ENCODE measurements around the gene EXOC6. TPM values are rescaled to one million over a fixed set of nuclear protein-coding genes. Genes with fewer than 3 reads are reported as not detected.

The EXOC6 gene
- total RNA-seq, 1 experiment from 2014 or later, result 17.0 TPM

DNA sequence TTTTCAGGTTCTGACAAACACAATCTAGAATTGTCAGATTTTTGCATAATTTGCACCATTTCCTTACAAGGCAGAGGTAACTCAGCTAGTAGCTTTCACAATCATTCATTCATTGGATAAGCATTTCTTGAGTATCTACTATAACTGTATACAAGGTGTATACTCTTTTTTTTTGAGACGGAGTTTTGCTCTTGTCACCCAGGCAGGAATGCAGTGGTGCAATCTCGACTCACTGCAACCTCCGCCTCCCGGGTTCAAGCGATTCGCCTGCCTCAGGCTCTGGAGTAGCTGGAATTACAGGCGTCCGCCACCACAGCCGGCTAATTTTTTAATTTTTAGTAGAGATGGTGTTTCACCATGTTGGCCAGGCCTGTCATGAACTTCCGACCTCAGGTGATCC, 16.2 kb upstream of the EXOC6 start:
- BruUV-seq (replicated peaks), result no TSS peak
- H3K27ac ChIP-seq (ENCODE audit: low read length), result no peak overlapping the region
- H3K36me3 ChIP-seq (ENCODE audit: control insufficient read depth, insufficient read depth, low read length), result no peaks in the 10 kb centered on the region
- intact Hi-C loops (cut with micrococcal nuclease; ENCODE audit: unreplicated experiment), result no loop called here
- ATAC-seq, result no peak
- in situ Hi-C loops (cut with HindIII; ENCODE audit: low pct_unique_long_range_greater_than_20kb, low sequenced_read_pairs), result no loop called here
- H3K4me1 ChIP-seq (ENCODE audit: control insufficient read depth, insufficient read depth, low read length), result no peaks in the 10 kb centered on the region
- ChIA-PET CTCF (no interaction called here), POLR2A (no interaction called here)
- TF ChIP-seq SIN3A (IDR thresholded peaks at IDR 0.05; ENCODE audit: borderline replicate concordance, insufficient read depth, low read depth, low read length) (no peak), POLR2AphosphoS5 (IDR thresholded peaks at IDR 0.05; ENCODE audit: low read depth, low read length) (no peak), TCF7L2 (IDR thresholded peaks at IDR 0.05; ENCODE audit: low read depth, low read length) (no peak)
- TF ChIP-seq, protein P1, sequence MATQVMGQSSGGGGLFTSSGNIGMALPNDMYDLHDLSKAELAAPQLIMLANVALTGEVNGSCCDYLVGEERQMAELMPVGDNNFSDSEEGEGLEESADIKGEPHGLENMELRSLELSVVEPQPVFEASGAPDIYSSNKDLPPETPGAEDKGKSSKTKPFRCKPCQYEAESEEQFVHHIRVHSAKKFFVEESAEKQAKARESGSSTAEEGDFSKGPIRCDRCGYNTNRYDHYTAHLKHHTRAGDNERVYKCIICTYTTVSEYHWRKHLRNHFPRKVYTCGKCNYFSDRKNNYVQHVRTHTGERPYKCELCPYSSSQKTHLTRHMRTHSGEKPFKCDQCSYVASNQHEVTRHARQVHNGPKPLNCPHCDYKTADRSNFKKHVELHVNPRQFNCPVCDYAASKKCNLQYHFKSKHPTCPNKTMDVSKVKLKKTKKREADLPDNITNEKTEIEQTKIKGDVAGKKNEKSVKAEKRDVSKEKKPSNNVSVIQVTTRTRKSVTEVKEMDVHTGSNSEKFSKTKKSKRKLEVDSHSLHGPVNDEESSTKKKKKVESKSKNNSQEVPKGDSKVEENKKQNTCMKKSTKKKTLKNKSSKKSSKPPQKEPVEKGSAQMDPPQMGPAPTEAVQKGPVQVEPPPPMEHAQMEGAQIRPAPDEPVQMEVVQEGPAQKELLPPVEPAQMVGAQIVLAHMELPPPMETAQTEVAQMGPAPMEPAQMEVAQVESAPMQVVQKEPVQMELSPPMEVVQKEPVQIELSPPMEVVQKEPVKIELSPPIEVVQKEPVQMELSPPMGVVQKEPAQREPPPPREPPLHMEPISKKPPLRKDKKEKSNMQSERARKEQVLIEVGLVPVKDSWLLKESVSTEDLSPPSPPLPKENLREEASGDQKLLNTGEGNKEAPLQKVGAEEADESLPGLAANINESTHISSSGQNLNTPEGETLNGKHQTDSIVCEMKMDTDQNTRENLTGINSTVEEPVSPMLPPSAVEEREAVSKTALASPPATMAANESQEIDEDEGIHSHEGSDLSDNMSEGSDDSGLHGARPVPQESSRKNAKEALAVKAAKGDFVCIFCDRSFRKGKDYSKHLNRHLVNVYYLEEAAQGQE (IDR thresholded peaks at IDR 0.05; ENCODE audit: insufficient read depth in 1 of 2, low read depth in 2 of 2, low read length in 1 of 2), result no peak
- TF ChIP-seq, protein P2, sequence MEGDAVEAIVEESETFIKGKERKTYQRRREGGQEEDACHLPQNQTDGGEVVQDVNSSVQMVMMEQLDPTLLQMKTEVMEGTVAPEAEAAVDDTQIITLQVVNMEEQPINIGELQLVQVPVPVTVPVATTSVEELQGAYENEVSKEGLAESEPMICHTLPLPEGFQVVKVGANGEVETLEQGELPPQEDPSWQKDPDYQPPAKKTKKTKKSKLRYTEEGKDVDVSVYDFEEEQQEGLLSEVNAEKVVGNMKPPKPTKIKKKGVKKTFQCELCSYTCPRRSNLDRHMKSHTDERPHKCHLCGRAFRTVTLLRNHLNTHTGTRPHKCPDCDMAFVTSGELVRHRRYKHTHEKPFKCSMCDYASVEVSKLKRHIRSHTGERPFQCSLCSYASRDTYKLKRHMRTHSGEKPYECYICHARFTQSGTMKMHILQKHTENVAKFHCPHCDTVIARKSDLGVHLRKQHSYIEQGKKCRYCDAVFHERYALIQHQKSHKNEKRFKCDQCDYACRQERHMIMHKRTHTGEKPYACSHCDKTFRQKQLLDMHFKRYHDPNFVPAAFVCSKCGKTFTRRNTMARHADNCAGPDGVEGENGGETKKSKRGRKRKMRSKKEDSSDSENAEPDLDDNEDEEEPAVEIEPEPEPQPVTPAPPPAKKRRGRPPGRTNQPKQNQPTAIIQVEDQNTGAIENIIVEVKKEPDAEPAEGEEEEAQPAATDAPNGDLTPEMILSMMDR (IDR thresholded peaks at IDR 0.05), result no peak
- no peaks in the 10 kb centered on the region for H3K27me3 ChIP-seq (ENCODE audit: control insufficient read depth, insufficient read depth, low read length)
- H3K4me3 ChIP-seq (ENCODE audit: low read depth in 2 of 2, low read length in 2 of 2), result no peak overlapping the region
- no peaks in the 10 kb centered on the region for H3K9me3 ChIP-seq (ENCODE audit: control insufficient read depth, insufficient read depth, low read depth, low read length)
- DNase-seq (ENCODE audit: low read depth, low spot score), result no peak

DNA sequence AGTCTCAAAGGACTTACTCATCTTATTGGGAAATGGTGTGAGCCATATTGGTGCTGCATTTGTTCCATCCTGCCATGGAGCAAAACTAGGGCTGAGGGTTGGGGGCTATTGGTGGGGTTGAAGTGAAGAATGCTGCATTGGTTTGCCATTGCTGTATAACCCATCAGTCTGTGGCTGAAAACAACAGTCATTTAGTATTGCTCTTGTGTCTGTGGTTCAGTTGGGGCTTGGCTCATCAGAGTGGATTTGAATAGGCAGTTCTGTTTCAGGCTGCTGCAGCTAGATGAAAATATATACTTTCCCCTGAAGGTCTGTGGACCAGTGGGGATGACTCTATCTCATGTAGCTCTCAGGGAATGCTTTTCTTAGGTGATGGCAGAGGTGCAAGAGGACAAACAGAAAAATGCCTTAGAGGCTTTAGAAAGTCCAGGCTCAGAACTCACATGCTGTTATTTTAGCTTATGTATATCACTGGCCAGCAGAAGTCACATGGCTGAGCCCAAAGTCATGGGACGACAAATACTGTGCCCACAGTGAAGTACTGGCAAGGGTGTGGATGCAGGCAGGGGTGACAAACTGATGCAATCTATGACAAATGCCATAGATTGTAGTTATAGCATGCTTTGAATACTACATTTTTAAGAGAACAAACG, 15.2 kb upstream of the EXOC6 start:
- no peak for ATAC-seq
- intact Hi-C loops (cut with micrococcal nuclease; ENCODE audit: unreplicated experiment), result no loop called here
- H3K9me3 ChIP-seq (ENCODE audit: control insufficient read depth, insufficient read depth, low read depth, low read length), result no peaks in the 10 kb centered on the region
- no peak for DNase-seq (ENCODE audit: low read depth, low spot score)
- no TSS peak for BruUV-seq (replicated peaks)
- H3K36me3 ChIP-seq (ENCODE audit: control insufficient read depth, insufficient read depth, low read length), result no peaks in the 10 kb centered on the region
- no peak overlapping the region for H3K4me3 ChIP-seq (ENCODE audit: low read depth in 2 of 2, low read length in 2 of 2)
- CTCF ChIA-PET, result interaction anchor here (0.7 kb wide), 1 partner anchor 10 kb away, joined by 5 read pairs; no protein-coding TSS in a partner anchor
- POLR2A ChIA-PET, result no interaction called here
- TF ChIP-seq, protein P1 (IDR thresholded peaks at IDR 0.05; ENCODE audit: insufficient read depth in 1 of 2, low read depth in 2 of 2, low read length in 1 of 2), result no peak
- TF ChIP-seq POLR2AphosphoS5 (IDR thresholded peaks at IDR 0.05; ENCODE audit: low read depth, low read length), result no peak
- TF ChIP-seq, protein P2 (IDR thresholded peaks at IDR 0.05), result no peak
- TF ChIP-seq TCF7L2 (IDR thresholded peaks at IDR 0.05; ENCODE audit: low read depth, low read length), result no peak
- TF ChIP-seq SIN3A (IDR thresholded peaks at IDR 0.05; ENCODE audit: borderline replicate concordance, insufficient read depth, low read depth, low read length), result no peak
- no peaks in the 10 kb centered on the region for H3K27me3 ChIP-seq (ENCODE audit: control insufficient read depth, insufficient read depth, low read length)
- H3K4me1 ChIP-seq (ENCODE audit: control insufficient read depth, insufficient read depth, low read length), result no peaks in the 10 kb centered on the region
- no peak overlapping the region for H3K27ac ChIP-seq (ENCODE audit: low read length)
- in situ Hi-C loops (cut with HindIII; ENCODE audit: low pct_unique_long_range_greater_than_20kb, low sequenced_read_pairs), result no loop called here
